Uterus (tissue), 4 donors: ENCODE data around the gene PSMB1. TPM values are rescaled to one million over a fixed set of nuclear protein-coding genes. Genes with fewer than 3 reads are reported as not detected.
"Not testable (repeated sequence)": the region's sequence is repeated elsewhere in the genome, so short reads cannot be mapped to it uniquely, and the experiment has no call there.

Experiments used
- DNase-seq, 2 donors: peaks; one replicate each; pipeline ENCODE4 v3.0.0-alpha.2; 2019 to 2020
- H3K27ac ChIP-seq, 2 donors: fragments of 200-600 bp; sonication (generic); 1 replicate in 1 of 2; 2 replicates in 1 of 2; pipeline ENCODE4 v1.5.1; 2016 to 2018
- H3K27me3 ChIP-seq, 2 donors: fragments of 200-600 bp; sonication (generic); one replicate each; pipeline ENCODE4 v1.5.1; 2018 to 2019; ENCODE audit warnings: control low read depth in 1 of 2
- H3K36me3 ChIP-seq, 2 donors: fragments of 200-600 bp; sonication (generic); one replicate each; pipeline ENCODE4 v1.5.1; 2019; ENCODE audit warnings: control low read depth in 1 of 2
- H3K4me1 ChIP-seq, 2 donors: fragments of 200-600 bp; sonication (generic); one replicate each; pipeline ENCODE4 v1.5.1; 2018 to 2019; ENCODE audit warnings: control low read depth in 1 of 2
- H3K4me3 ChIP-seq, 2 donors: fragments of 200-600 bp; sonication (generic); 1 replicate in 1 of 2; 2 replicates in 1 of 2; pipeline ENCODE4 v1.5.1; 2018 to 2019; ENCODE audit warnings: mild to moderate bottlenecking in 1 of 2
- H3K9me3 ChIP-seq, 2 donors: fragments of 200-600 bp; sonication (generic); one replicate each; pipeline ENCODE4 v1.5.1; 2019; ENCODE audit warnings: control low read depth in 1 of 2
- CTCF ChIP-seq, 4 experiments: fragments of 200-600 bp in 2 of 4; fragments of 450-650 bp in 2 of 4; sonication (generic) in 2 of 4; IDR thresholded peaks; one replicate each; pipeline ENCODE4 v1.5.1; 2016 to 2019; ENCODE audit warnings: antibody characterized with exemption in 4 of 4, mild to moderate bottlenecking in 2 of 4, moderate library complexity in 1 of 4
- POLR2A ChIP-seq, 2 donors: fragments of 450-650 bp; IDR thresholded peaks; one replicate each; pipeline ENCODE4 v1.6.1; 2016; ENCODE audit warnings: antibody characterized with exemption in 2 of 2, mild to moderate bottlenecking in 1 of 2, moderate library complexity in 1 of 2
- intact Hi-C: fragments of 100-400 bp; cut with DNase I; formaldehyde crosslinking; loops from one replicate; pipeline ENCODE4 v1.15.1; 2023; ENCODE audit warnings: low total_unique reads
- total RNA-seq, 4 donors: library from RNA; depleted of rRNA in 3 of 4; stranded (reverse); fragments of >200 nt in 3 of 4; gene quantifications; one replicate each; pipeline versions ENCODE4 v1.1.0 to v1.2.4, GENCODE V29; 2014 to 2023
- donor health status: DM: yes; HTN: yes; CAD: no.

Gene PSMB1
- total RNA-seq, 4 donors from 2014 or later = 109 to 169 (median 144) TPM

GRCh38 chr6:170535004-170535403 is 18.1 kb downstream of the PSMB1 start:
- no peak overlapping the region for H3K27ac ChIP-seq
- H3K36me3 ChIP-seq = no peaks in the 10 kb centered on the region
- no peaks in the 10 kb centered on the region for H3K9me3 ChIP-seq
- TF ChIP-seq POLR2A (IDR thresholded peaks at IDR 0.05) (no peak), CTCF (IDR thresholded peaks at IDR 0.05) (no peak)
- H3K4me1 ChIP-seq = no peaks in the 10 kb centered on the region
- intact Hi-C loops = no loop called here
- no peak for DNase-seq
- H3K27me3 ChIP-seq = no peaks in the 10 kb centered on the region
- no peak overlapping the region for H3K4me3 ChIP-seq

GRCh38 chr6:170533792-170534191 is 19.3 kb downstream of the PSMB1 start:
- Histone ChIP-seq H3K27me3 (no peaks in the 10 kb centered on the region), H3K4me1 (no peaks in the 10 kb centered on the region), H3K27ac (no peak overlapping the region), H3K9me3 (no peaks in the 10 kb centered on the region), H3K36me3 (no peaks in the 10 kb centered on the region), H3K4me3 (no peak overlapping the region)
- TF ChIP-seq CTCF (IDR thresholded peaks at IDR 0.05) (no peak), POLR2A (IDR thresholded peaks at IDR 0.05) (no peak)
- intact Hi-C loops = no loop called here
- DNase-seq = no peak

GRCh38 chr6:170532867-170533488 is 20.1 kb downstream of the PSMB1 start:
- DNase-seq = no peak
- Histone ChIP-seq H3K27ac (no peak overlapping the region), H3K36me3 (no peaks in the 10 kb centered on the region), H3K4me3 (no peak overlapping the region), H3K9me3 (no peaks in the 10 kb centered on the region), H3K4me1 (no peaks in the 10 kb centered on the region), H3K27me3 (no peaks in the 10 kb centered on the region)
- intact Hi-C loops = no loop called here
- no peak for TF ChIP-seq POLR2A (IDR thresholded peaks at IDR 0.05)
- no peak for TF ChIP-seq CTCF (IDR thresholded peaks at IDR 0.05)

- Histone ChIP-seq H3K9me3 (no peaks in the 10 kb centered on the region), H3K4me1 (no peaks in the 10 kb centered on the region), H3K27me3 (no peaks in the 10 kb centered on the region), H3K27ac (no peak overlapping the region), H3K36me3 (no peaks in the 10 kb centered on the region), H3K4me3 (no peak overlapping the region)
- intact Hi-C loops = loop anchor here (10.0 kb wide), 1 partner anchor 695 kb away; no protein-coding TSS in a partner anchor
- DNase-seq = peak; percentile 74
- no peak for TF ChIP-seq POLR2A (IDR thresholded peaks at IDR 0.05)
- peak; percentile 75 to 89 (median 76) for TF ChIP-seq CTCF (IDR thresholded peaks at IDR 0.05)
Measured at GRCh38 chr6:170529839-170530469, 23.2 kb downstream of the PSMB1 start.

GRCh38 chr6:170527995-170528394 is 25.1 kb downstream of the PSMB1 start:
- H3K9me3 ChIP-seq, H3K4me3 ChIP-seq, DNase-seq, H3K27ac ChIP-seq, H3K27me3 ChIP-seq, H3K36me3 ChIP-seq, H3K4me1 ChIP-seq: not testable (repeated sequence)
- intact Hi-C loops = loop anchor here (10.0 kb wide), 1 partner anchor 693 kb away; no protein-coding TSS in a partner anchor
